ENCODE results near the gene JAK3.
"Not testable (repeated sequence)": the region's sequence is repeated elsewhere in the genome, so short reads cannot be mapped to it uniquely, and the experiment has no call there.

GRCh38 chr19:17777840-17778239 lies 69.9 kb downstream of the JAK3 start:
- not testable (repeated sequence) for TF ChIP-seq CTCF (IDR thresholded peaks at IDR 0.05 in 8 of 11, conservative IDR thresholded peaks at IDR 0.05 in 3 of 11); POLR2A (IDR thresholded peaks at IDR 0.05); POLR2AphosphoS5 (IDR thresholded peaks at IDR 0.05)

Data from spleen (tissue), 7 donors.